A549 treated with Mapracorat at 1 μM for 4 hours (cell line): ENCODE results near the gene CAPN9. TPM values are rescaled to one million over a fixed set of nuclear protein-coding genes. Genes with fewer than 3 reads are reported as not detected.

ENCODE experiments used
- total RNA-seq: library from RNA; stranded (reverse); fragments of 200-300 nt; extraction: Qiagen RNA extraction; gene quantifications from 5 replicates; pipeline ENCODE4 v1.2.3, GENCODE V29; 2022

Gene CAPN9, protein sequence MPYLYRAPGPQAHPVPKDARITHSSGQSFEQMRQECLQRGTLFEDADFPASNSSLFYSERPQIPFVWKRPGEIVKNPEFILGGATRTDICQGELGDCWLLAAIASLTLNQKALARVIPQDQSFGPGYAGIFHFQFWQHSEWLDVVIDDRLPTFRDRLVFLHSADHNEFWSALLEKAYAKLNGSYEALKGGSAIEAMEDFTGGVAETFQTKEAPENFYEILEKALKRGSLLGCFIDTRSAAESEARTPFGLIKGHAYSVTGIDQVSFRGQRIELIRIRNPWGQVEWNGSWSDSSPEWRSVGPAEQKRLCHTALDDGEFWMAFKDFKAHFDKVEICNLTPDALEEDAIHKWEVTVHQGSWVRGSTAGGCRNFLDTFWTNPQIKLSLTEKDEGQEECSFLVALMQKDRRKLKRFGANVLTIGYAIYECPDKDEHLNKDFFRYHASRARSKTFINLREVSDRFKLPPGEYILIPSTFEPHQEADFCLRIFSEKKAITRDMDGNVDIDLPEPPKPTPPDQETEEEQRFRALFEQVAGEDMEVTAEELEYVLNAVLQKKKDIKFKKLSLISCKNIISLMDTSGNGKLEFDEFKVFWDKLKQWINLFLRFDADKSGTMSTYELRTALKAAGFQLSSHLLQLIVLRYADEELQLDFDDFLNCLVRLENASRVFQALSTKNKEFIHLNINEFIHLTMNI
- not detected in 5 replicates for total RNA-seq

DNA sequence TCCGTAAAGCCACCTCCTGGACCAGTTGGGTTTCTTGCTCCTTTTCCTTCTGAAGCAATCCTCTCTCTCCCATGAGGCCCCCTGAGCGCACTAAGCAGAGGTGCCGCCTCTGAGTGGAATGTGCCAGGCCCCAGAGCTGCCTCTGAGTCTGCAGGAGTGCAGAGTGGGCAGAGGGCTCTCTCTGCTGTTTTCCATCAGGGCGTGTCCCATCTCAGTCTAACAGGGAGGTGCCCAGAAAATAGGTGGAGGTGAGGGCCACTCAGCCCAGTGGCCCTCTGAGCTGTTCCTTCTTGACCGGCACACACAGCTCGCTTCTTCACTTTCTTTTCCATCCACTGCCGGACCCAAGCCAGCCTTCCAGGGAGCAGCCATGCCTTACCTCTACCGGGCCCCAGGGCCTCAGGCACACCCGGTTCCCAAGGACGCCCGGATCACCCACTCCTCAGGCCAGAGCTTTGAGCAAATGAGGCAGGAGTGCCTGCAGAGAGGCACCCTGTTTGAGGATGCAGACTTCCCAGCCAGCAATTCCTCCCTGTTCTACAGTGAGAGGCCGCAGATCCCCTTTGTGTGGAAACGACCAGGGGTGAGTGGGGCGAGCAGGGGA is at the start of gene CAPN9:
Gene CAPN9, plus strand, starts transcription at position 262 of the 604 bp plus-strand sequence. Its CDS starts 109 bp downstream, at position 371.

DNA sequence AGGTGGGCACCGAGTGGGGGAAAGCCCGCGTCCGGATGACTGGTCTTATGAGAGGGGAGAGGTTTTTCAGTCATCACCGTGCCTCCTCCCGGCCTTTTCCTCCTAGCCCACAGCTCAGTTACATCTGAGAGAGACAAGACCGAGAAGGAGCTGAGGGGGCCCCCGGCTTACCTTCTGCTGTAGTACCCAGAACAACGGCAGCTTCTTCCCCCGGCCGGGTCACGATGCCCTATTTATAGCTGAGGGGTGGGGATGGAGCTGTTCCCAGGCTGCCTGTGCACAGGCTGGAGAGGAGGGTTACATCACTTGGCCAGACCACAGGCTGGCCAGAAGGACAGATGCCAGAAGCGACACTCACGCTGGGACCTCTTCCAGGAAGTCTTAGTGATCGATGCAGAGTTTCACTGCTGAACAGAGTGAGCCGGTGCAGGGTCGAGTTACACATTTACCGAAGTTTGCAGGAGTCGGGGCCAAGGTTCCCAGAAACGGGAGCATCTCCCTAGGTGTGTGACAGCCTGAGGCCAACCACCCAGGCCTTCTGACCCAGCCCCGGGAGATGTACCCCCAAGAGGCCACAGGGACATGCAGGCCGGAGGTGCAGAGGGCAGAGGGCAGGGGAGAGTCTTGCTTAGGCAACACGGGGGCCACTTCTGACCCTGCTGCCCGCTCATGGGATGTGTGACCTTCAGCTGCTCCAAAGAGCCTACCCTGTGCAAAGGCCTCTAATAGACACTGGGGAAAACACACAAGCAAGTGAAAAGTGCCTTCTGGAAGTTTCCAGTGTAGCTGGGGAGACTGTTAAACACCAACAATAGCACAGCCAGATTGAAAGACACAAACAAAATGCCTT is 33.0 kb upstream of the CAPN9 start, which contains the start of gene AGT:
Gene AGT, minus strand, starts transcription at position 208 of the 850 bp plus-strand sequence. CDS start 3,299 bp downstream, outside the sequence.

Other genes starting within 250 kb of the CAPN9 start
- 17.6 to 21.6 TPM (median 19.5 TPM) in 5 replicates for gene COG2, start 104.9 kb upstream of the CAPN9 start, total RNA-seq
- 0.06 to 0.13 TPM (median 0.09 TPM) in 3 of 5 replicates, not detected in the others for gene AGT, start 33.3 kb upstream of the CAPN9 start, total RNA-seq
- 17.0 to 19.6 TPM (median 19.2 TPM) in 5 replicates for gene C1orf198, start 121.1 kb downstream of the CAPN9 start, total RNA-seq
- gene TTC13, start 231.5 kb downstream of the CAPN9 start, total RNA-seq, result 8.0 to 10.5 TPM (median 9.2 TPM) in 5 replicates
- gene ARV1, start 231.7 kb downstream of the CAPN9 start, total RNA-seq, result 24.3 to 26.8 TPM (median 25.1 TPM) in 5 replicates